Trophoblast cell (in vitro differentiated cells and primary cell): ENCODE results near the gene TRIM10.

Source experiments
- DNase-seq, 2 donors: peaks; one replicate each; pipeline ENCODE4 v3.0.0-alpha.2; 2016
- H2AFZ ChIP-seq: 2 replicates; pipeline ENCODE4 v1.6.1; 2013; ENCODE audit warnings: low read length, moderate library complexity, mild to moderate bottlenecking; ENCODE audit not compliant: insufficient read depth, poor library complexity
- H2AK5ac ChIP-seq: 2 replicates; pipeline ENCODE4 v1.6.1; 2013; ENCODE audit warnings: mild to moderate bottlenecking, low read length
- H2BK120ac ChIP-seq: 2 replicates; pipeline ENCODE4 v1.6.1; 2013; ENCODE audit warnings: low read length, mild to moderate bottlenecking, moderate library complexity; ENCODE audit not compliant: insufficient read depth, poor library complexity
- H2BK12ac ChIP-seq: 2 replicates; pipeline ENCODE4 v1.6.1; 2013; ENCODE audit warnings: mild to moderate bottlenecking, low read length, moderate library complexity
- H2BK5ac ChIP-seq: 2 replicates; pipeline ENCODE4 v1.6.1; 2013; ENCODE audit warnings: low read length, low read depth, moderate library complexity, mild to moderate bottlenecking; ENCODE audit not compliant: poor library complexity
- H3K14ac ChIP-seq: 2 replicates; pipeline ENCODE4 v1.6.1; 2013; ENCODE audit warnings: mild to moderate bottlenecking, low read length
- H3K18ac ChIP-seq: 2 replicates; pipeline ENCODE4 v1.6.1; 2013; ENCODE audit warnings: mild to moderate bottlenecking, low read length
- H3K23ac ChIP-seq: 2 replicates; pipeline ENCODE4 v1.6.1; 2013; ENCODE audit warnings: low read length
- H3K27ac ChIP-seq: 2 replicates; pipeline ENCODE4 v1.5.1; 2013; ENCODE audit warnings: low read depth, mild to moderate bottlenecking, inconsistent platforms, low read length, moderate library complexity
- H3K27me3 ChIP-seq: 2 replicates; pipeline ENCODE4 v1.6.1; 2013; ENCODE audit warnings: inconsistent platforms, mild to moderate bottlenecking, low read length, moderate library complexity; ENCODE audit not compliant: insufficient read depth
- H3K36me3 ChIP-seq, 2 experiments: 1 replicate in 1 of 2; 2 replicates in 1 of 2; pipeline ENCODE4 v1.6.1; 2013; ENCODE audit warnings: low read length in 2 of 2, mild to moderate bottlenecking in 2 of 2, moderate library complexity in 1 of 2; ENCODE audit not compliant: insufficient read depth in 2 of 2, control insufficient read depth in 1 of 2
- H3K4ac ChIP-seq: 2 replicates; pipeline ENCODE4 v1.6.1; 2013; ENCODE audit warnings: low read depth, mild to moderate bottlenecking, low read length, moderate library complexity
- H3K4me1 ChIP-seq, 2 experiments: 1 replicate in 1 of 2; 2 replicates in 1 of 2; pipeline ENCODE4 v1.6.1; 2013; ENCODE audit warnings: low read length in 2 of 2, mild to moderate bottlenecking in 2 of 2, moderate library complexity in 1 of 2; ENCODE audit not compliant: insufficient read depth in 2 of 2, control insufficient read depth in 1 of 2
- H3K4me2 ChIP-seq: 2 replicates; pipeline ENCODE4 v1.6.1; 2013; ENCODE audit warnings: inconsistent platforms, mild to moderate bottlenecking, low read length, moderate library complexity
- H3K4me3 ChIP-seq: 2 replicates; pipeline ENCODE4 v1.5.1; 2013; ENCODE audit warnings: mild to moderate bottlenecking, low read depth, low read length, inconsistent platforms
- H3K79me1 ChIP-seq: one replicate; pipeline ENCODE4 v1.6.1; 2013; ENCODE audit warnings: low read length
- H3K79me2 ChIP-seq: 2 replicates; pipeline ENCODE4 v1.6.1; 2013; ENCODE audit warnings: low read length, mild to moderate bottlenecking; ENCODE audit not compliant: control insufficient read depth, insufficient read depth, poor library complexity
- H3K9ac ChIP-seq: 2 replicates; pipeline ENCODE4 v1.6.1; 2013; ENCODE audit warnings: mild to moderate bottlenecking, low read length
- H3K9me3 ChIP-seq: 2 replicates; pipeline ENCODE4 v1.6.1; 2013; ENCODE audit warnings: low read depth, mild to moderate bottlenecking, control low read depth, inconsistent platforms, low read length; ENCODE audit not compliant: insufficient read depth
- H4K12ac ChIP-seq: 2 replicates; pipeline ENCODE4 v1.6.1; 2013; ENCODE audit warnings: low read depth, mild to moderate bottlenecking, low read length, moderate library complexity
- H4K8ac ChIP-seq: 2 replicates; pipeline ENCODE4 v1.6.1; 2013; ENCODE audit warnings: low read depth, mild to moderate bottlenecking, low read length, moderate library complexity
- H4K91ac ChIP-seq: one replicate; pipeline ENCODE4 v1.6.1; 2013; ENCODE audit warnings: low read depth, mild to moderate bottlenecking, low read length, moderate library complexity
- WGBS: extraction: QIAGEN DNeasy Blood & Tissue Kit; methylation state at CpG from one replicate; pipeline ENCODE4 v1.1.7; 2013; ENCODE audit warnings: missing lambda C conversion rate; ENCODE audit not compliant: insufficient read length, insufficient coverage; ENCODE audit errors: extremely low coverage; 5-methylcytosine and 5-hydroxymethylcytosine counted together

TRIM10 gene

GRCh38 chr6:30156774-30157173 is 4.2 kb downstream of the TRIM10 start:
- DNase-seq, result no peak
- no peak overlapping the region for H3K4me3 ChIP-seq

GRCh38 chr6:30156262-30156599 is 4.8 kb downstream of the TRIM10 start:
- no peak for DNase-seq
- H3K14ac ChIP-seq, result no peak overlapping the region
- H2AK5ac ChIP-seq, result no peak overlapping the region
- H3K4me2 ChIP-seq, result no peak overlapping the region
- no peak overlapping the region for H3K18ac ChIP-seq
- no peak overlapping the region for H4K8ac ChIP-seq
- no peak overlapping the region for H3K4me3 ChIP-seq
- H3K4ac ChIP-seq, result no peak overlapping the region
- peaks cover 2% of the 10 kb centered on the region for H3K9me3 ChIP-seq
- H3K79me1 ChIP-seq, result no peaks in the 10 kb centered on the region
- H3K27me3 ChIP-seq, result no peaks in the 10 kb centered on the region
- no peaks in the 10 kb centered on the region for H3K79me2 ChIP-seq
- no peak overlapping the region for H3K9ac ChIP-seq
- H3K23ac ChIP-seq, result no peak overlapping the region
- no peak overlapping the region for H4K12ac ChIP-seq
- H3K36me3 ChIP-seq, result no peaks in the 10 kb centered on the region
- H2AFZ ChIP-seq, result no peak overlapping the region
- no peak overlapping the region for H2BK12ac ChIP-seq
- H3K27ac ChIP-seq, result no peak overlapping the region
- no peaks in the 10 kb centered on the region for H3K4me1 ChIP-seq
- no peak overlapping the region for H2BK120ac ChIP-seq
- no peak overlapping the region for H2BK5ac ChIP-seq
- H4K91ac ChIP-seq, result no peak overlapping the region
- no CpG with 5 or more reads among the region's 4 CpGs for WGBS

More at GRCh38 chr6:30156774-30157173, 4.2 kb downstream of the TRIM10 start:
- Histone ChIP-seq H3K9ac (no peak overlapping the region), H2BK5ac (no peak overlapping the region), H3K14ac (no peak overlapping the region), H2BK120ac (no peak overlapping the region), H3K23ac (no peak overlapping the region), H3K4ac (no peak overlapping the region), H3K36me3 (no peaks in the 10 kb centered on the region), H2BK12ac (no peak overlapping the region), H3K4me2 (no peak overlapping the region), H3K79me1 (no peaks in the 10 kb centered on the region), H4K91ac (no peak overlapping the region), H4K12ac (no peak overlapping the region), H3K79me2 (no peaks in the 10 kb centered on the region), H2AK5ac (no peak overlapping the region), H3K4me1 (no peaks in the 10 kb centered on the region), H3K27me3 (no peaks in the 10 kb centered on the region), H3K9me3 (peaks cover 2% of the 10 kb centered on the region), H3K27ac (no peak overlapping the region), H4K8ac (no peak overlapping the region), H3K18ac (no peak overlapping the region), H2AFZ (no peak overlapping the region)
- WGBS, result no CpG with 5 or more reads among the region's 9 CpGs

GRCh38 chr6:30155520-30156261 is 5.3 kb downstream of the TRIM10 start:
- Histone ChIP-seq H3K36me3 (no peaks in the 10 kb centered on the region), H4K8ac (no peak overlapping the region), H3K9me3 (peaks cover 1% of the 10 kb centered on the region), H3K4me2 (no peak overlapping the region), H2BK120ac (no peak overlapping the region), H2BK5ac (no peak overlapping the region), H3K4ac (no peak overlapping the region), H2AK5ac (no peak overlapping the region), H4K91ac (no peak overlapping the region), H2AFZ (no peak overlapping the region), H3K4me3 (no peak overlapping the region), H2BK12ac (no peak overlapping the region), H3K23ac (no peak overlapping the region), H3K27ac (no peak overlapping the region), H3K27me3 (no peaks in the 10 kb centered on the region), H3K4me1 (no peaks in the 10 kb centered on the region), H4K12ac (no peak overlapping the region), H3K79me1 (no peaks in the 10 kb centered on the region), H3K14ac (no peak overlapping the region), H3K79me2 (no peaks in the 10 kb centered on the region), H3K9ac (no peak overlapping the region), H3K18ac (no peak overlapping the region)
- DNase-seq, result no peak
- no CpG with 5 or more reads among the region's 2 CpGs for WGBS

- Histone ChIP-seq H2BK12ac (no peak overlapping the region), H4K91ac (no peak overlapping the region), H3K4me2 (no peak overlapping the region), H3K36me3 (no peaks in the 10 kb centered on the region), H2BK120ac (no peak overlapping the region), H3K18ac (no peak overlapping the region), H3K9ac (no peak overlapping the region), H3K14ac (no peak overlapping the region), H2AK5ac (no peak overlapping the region), H2BK5ac (no peak overlapping the region), H3K4me3 (no peak overlapping the region), H3K79me1 (no peaks in the 10 kb centered on the region), H3K4me1 (no peaks in the 10 kb centered on the region), H3K9me3 (no peaks in the 10 kb centered on the region), H3K79me2 (no peaks in the 10 kb centered on the region), H3K27me3 (no peaks in the 10 kb centered on the region), H3K27ac (no peak overlapping the region), H3K23ac (no peak overlapping the region), H2AFZ (no peak overlapping the region), H4K12ac (no peak overlapping the region), H3K4ac (no peak overlapping the region), H4K8ac (no peak overlapping the region)
- DNase-seq, result no peak
- WGBS, result no CpG with 5 or more reads among the region's 12 CpGs
Measured at GRCh38 chr6:30154709-30155519, 6.1 kb downstream of the TRIM10 start.
